Cardiac fibroblast (primary cell): Measurements from ENCODE around the gene OPA3.

ENCODE experiments used
- DNase-seq, 2 donors: peaks; one replicate each; pipeline versions ENCODE4 v3.0.0 to v3.0.0-alpha.2; 2010; ENCODE audit warnings: low read depth in 2 of 2
- H3K4me3 ChIP-seq, 2 donors: replicated peaks in 1 of 2; 1 replicate in 1 of 2; 2 replicates in 1 of 2; pipeline ENCODE4 v1.5.1; 2011; ENCODE audit warnings: low read depth in 2 of 2, low read length in 2 of 2, mild to moderate bottlenecking in 2 of 2, moderate library complexity in 1 of 2
- CTCF ChIP-seq: IDR thresholded peaks from one replicate; pipeline ENCODE4 v1.5.1; 2011; ENCODE audit warnings: low read depth, mild to moderate bottlenecking, low read length, inconsistent platforms

OPA3 gene

GRCh38 chr19:45591004-45591637 lies 6.5 kb upstream of the OPA3 start:
- no peak overlapping the region for H3K4me3 ChIP-seq
- no peak for TF ChIP-seq CTCF
- no peak for DNase-seq

GRCh38 chr19:45590300-45591003 lies 5.8 kb upstream of the OPA3 start:
- no peak overlapping the region for H3K4me3 ChIP-seq
- no peak for DNase-seq
- no peak for TF ChIP-seq CTCF

DNA sequence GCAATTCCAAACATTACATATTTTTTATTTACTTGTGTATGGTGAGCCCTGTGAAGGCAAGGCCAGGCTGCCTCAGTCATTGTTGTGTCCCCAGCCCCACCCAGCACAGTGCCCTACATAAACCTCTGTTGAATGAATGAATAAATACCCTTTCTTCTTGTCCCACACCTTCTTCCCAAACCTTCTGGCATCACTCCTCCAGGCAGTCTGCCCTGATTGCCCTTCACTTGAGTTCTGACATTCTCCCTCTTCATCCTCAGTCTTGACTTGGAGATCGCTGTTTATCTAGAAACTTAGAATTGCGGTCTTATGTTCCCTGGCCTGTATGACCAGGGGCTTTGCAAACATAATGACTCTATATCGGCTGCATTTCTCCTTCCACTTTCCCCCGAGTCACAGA lies 5.2 kb upstream of the OPA3 start:
- no peak for TF ChIP-seq CTCF
- no peak overlapping the region for H3K4me3 ChIP-seq
- no peak for DNase-seq

DNA sequence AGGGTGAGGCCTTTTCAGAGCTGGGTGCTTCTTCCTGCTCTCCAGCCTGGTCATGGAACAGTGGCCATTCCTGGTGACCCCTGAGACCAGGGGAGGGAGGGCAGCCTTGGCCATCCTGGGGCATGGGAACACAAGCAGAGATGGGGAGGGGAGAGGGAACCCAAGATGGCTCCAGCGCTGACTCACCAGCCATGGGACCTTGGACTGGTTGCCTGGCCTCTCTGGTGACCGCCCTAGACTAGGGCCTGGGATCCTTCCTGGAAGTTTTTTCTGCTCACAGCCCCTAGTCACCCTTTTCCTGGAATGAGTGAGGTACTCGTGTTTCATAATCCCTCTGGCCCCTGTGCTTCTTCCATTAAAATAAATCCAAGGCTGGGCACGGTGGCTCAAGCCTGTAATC lies 3.3 kb upstream of the OPA3 start:
- no peak for TF ChIP-seq CTCF
- no peak for DNase-seq
- no peak overlapping the region for H3K4me3 ChIP-seq

DNA sequence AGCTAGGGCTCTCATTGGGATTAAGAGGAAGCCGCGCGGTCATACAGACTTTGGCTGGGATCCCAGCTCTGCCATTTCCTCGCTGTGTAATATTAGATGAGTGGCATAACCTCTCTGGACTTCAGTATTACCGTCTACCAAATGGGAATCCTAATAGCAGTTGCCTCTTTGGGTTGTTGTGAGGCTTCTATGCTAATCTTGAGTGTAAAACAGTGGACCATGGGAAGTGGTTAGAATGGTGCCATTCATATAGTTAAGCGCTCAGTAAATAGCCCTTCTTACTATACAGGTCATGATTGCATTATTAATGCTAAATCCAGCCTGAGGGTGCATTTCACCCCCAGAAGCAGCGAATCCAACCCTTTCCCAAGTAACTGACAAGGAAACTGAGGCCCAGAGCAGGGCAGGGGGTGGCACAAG lies 566 bp upstream of the OPA3 start:
- DNase-seq: no peak
- peak overlapping the region; percentile 53 to 72 for H3K4me3 ChIP-seq
- no peak for TF ChIP-seq CTCF

- no peak overlapping the region for H3K4me3 ChIP-seq
- no peak for TF ChIP-seq CTCF
- DNase-seq: no peak
Measured at GRCh38 chr19:45581576-45581975, 3.0 kb downstream of the OPA3 start.
